GM12891 (cell line): ENCODE data around the gene CA12.

Source experiments
- POLR2A ChIP-seq: IDR thresholded peaks from 2 replicates; pipeline ENCODE4 v1.6.1; 2011; ENCODE audit warnings: low read depth, low read length, control low read depth
- POLR2AphosphoS5 ChIP-seq: IDR thresholded peaks from 2 replicates; pipeline ENCODE4 v1.6.1; 2011; ENCODE audit warnings: low read depth, low read length, control low read depth

GRCh38 chr15:63379492-63380150 is 2.0 kb downstream of the CA12 start:
- TF ChIP-seq POLR2AphosphoS5: no peak
- no peak for TF ChIP-seq POLR2A
